ENCODE results near the gene TMEM219. TPM values are rescaled to one million over a fixed set of nuclear protein-coding genes. Genes with fewer than 3 reads are reported as not detected.
A peak's percentile ranks its signal among the peaks of the same experiment; 100 is the strongest.

The TMEM219 gene
- polyA plus RNA-seq, 1 of the 3 experiments (the other 2 are of a cell fraction), result 101 TPM

DNA sequence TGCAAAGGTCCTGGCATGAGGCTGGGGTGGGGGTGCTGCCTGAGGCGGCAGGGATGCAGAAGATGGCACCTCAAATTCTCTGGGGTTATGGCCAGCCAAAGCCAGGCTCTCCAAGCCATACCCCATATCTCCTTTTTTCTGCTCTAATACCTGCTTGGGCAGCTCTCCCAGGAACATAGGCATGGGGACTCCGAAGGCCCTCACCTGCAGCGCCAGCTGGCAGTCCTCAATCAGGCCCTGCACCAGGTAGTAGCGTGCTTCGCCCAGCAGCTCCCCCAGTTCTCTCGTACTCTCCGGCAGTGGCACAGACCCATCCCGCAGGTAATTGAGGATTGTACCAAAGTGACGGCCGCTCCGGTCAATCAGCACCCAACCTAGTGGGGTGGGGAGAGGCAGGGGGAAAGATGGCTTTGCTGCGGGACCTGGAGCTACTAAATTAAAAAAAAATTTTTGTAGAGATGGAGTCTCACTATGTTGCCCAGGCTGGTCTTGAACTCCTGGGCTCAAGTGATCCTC, 38.8 kb upstream of the TMEM219 start:
- CTCF ChIA-PET, result interaction anchor here (0.6 to 1.6 kb wide), 5 partner anchors 9 to 109 kb away, joined by 3 to 5 read pairs (median 4); no protein-coding TSS in a partner anchor
- peaks cover 8% of the 10 kb centered on the region for H3F3A ChIP-seq (replicated peaks; ENCODE audit: insufficient read depth)
- WGBS (ENCODE audit: low lambda C conversion rate), result 94% methylated on average over 9 of the region's 12 CpGs
- no peak for DNase-seq
- no peak overlapping the region for H2AFZ ChIP-seq (ENCODE audit: low read depth)
- peaks cover 28 to 30% of the 10 kb centered on the region in 2 experiments for H3K36me3 ChIP-seq (replicated peaks in 1 of 2; ENCODE audit: control insufficient read depth in 1 of 2, insufficient read depth in 2 of 2, low read length in 1 of 2)
- H3K79me2 ChIP-seq (ENCODE audit: insufficient read depth), result peaks cover 76% of the 10 kb centered on the region
- TF ChIP-seq RAD21 (IDR thresholded peaks at IDR 0.05; ENCODE audit: low read length) (no peak), SIN3A (IDR thresholded peaks at IDR 0.05; ENCODE audit: borderline replicate concordance, low read depth, low read length) (no peak), GATA2 (CRISPR knock-in tag; IDR thresholded peaks at IDR 0.05) (no peak), FOSL2 (IDR thresholded peaks at IDR 0.05; ENCODE audit: borderline replicate concordance, low read depth) (no peak), FOXJ3 (CRISPR knock-in tag; IDR thresholded peaks at IDR 0.05) (no peak), POLR2AphosphoS5 (IDR thresholded peaks at IDR 0.05; ENCODE audit: low read depth, low read length) (no peak)
- TF ChIP-seq, protein P1, sequence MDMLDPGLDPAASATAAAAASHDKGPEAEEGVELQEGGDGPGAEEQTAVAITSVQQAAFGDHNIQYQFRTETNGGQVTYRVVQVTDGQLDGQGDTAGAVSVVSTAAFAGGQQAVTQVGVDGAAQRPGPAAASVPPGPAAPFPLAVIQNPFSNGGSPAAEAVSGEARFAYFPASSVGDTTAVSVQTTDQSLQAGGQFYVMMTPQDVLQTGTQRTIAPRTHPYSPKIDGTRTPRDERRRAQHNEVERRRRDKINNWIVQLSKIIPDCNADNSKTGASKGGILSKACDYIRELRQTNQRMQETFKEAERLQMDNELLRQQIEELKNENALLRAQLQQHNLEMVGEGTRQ (IDR thresholded peaks at IDR 0.05; ENCODE audit: borderline replicate concordance, low read depth, low read length), result no peak
- no peak overlapping the region for H3K4me3 ChIP-seq (ENCODE audit: low read depth in 2 of 2, low read length in 1 of 2)
- H3K9ac ChIP-seq, result no peak overlapping the region
- H3K4me1 ChIP-seq (ENCODE audit: control insufficient read depth in 1 of 2, insufficient read depth in 2 of 2, low read depth in 1 of 2, low read length in 1 of 2), result peaks cover 15% of the 10 kb centered on the region in 2 experiments; a peak in 3 of 4 replicates
- H3K9me2 ChIP-seq, result no peaks in the 10 kb centered on the region
- H4K20me1 ChIP-seq (ENCODE audit: insufficient read depth), result no peaks in the 10 kb centered on the region; the same call in 1 of the 2 replicates
- no peak overlapping the region for H3K27ac ChIP-seq (ENCODE audit: low read depth in 2 of 2, low read length in 1 of 2)
- POLR2A ChIA-PET, result interaction anchor here (0.9 kb wide), 1 partner anchor 38 kb away, joined by 3 read pairs; no protein-coding TSS in a partner anchor
- no peak overlapping the region for H3K4me2 ChIP-seq
- H3K27me3 ChIP-seq (ENCODE audit: insufficient read depth), result no peaks in the 10 kb centered on the region
- H3K9me3 ChIP-seq, result no peaks in the 10 kb centered on the region

GRCh38 chr16:29925105-29925756, 36.6 kb upstream of the TMEM219 start:
- H3K9me2 ChIP-seq, result no peaks in the 10 kb centered on the region
- peaks cover 15% of the 10 kb centered on the region in 2 experiments; a peak in 3 of 4 replicates for H3K4me1 ChIP-seq (ENCODE audit: control insufficient read depth in 1 of 2, insufficient read depth in 2 of 2, low read depth in 1 of 2, low read length in 1 of 2)
- H2AFZ ChIP-seq (ENCODE audit: low read depth), result 0 out of 2 replicates have a peak overlapping the region, but pooled peaks have one; percentile 51
- POLR2A ChIA-PET, result interaction anchor here (1.4 to 2.4 kb wide), 8 partner anchors 12 to 140 kb away, joined by 3 to 12 read pairs (median 6); partner anchors contain the start of genes ALDOA, KIF22, TAOK2 and TMEM219
- DNase-seq, result no peak
- H3K9ac ChIP-seq, result peak overlapping the region; percentile 88
- H3K27ac ChIP-seq (ENCODE audit: low read depth in 2 of 2, low read length in 1 of 2), result peak overlapping the region in 1 of 2 experiments; percentile 81; a peak in 1 of 4 replicates
- peak overlapping the region; percentile 91 for H3K4me2 ChIP-seq
- CTCF ChIA-PET, result interaction anchor here (0.7 to 2.3 kb wide), 7 partner anchors 10 to 109 kb away, joined by 3 to 7 read pairs (median 4); partner anchors contain the start of genes ASPHD1 and PAGR1
- peaks cover 12 to 23% of the 10 kb centered on the region in 2 experiments for H3K36me3 ChIP-seq (replicated peaks in 1 of 2; ENCODE audit: control insufficient read depth in 1 of 2, insufficient read depth in 2 of 2, low read length in 1 of 2)
- no peaks in the 10 kb centered on the region for H3K9me3 ChIP-seq
- H3K4me3 ChIP-seq (ENCODE audit: low read depth in 2 of 2, low read length in 1 of 2), result peak overlapping the region; percentile 73 to 76
- peaks cover 8% of the 10 kb centered on the region for H3F3A ChIP-seq (replicated peaks; ENCODE audit: insufficient read depth)
- H3K79me2 ChIP-seq (ENCODE audit: insufficient read depth), result peaks cover 62% of the 10 kb centered on the region
- H3K27me3 ChIP-seq (ENCODE audit: insufficient read depth), result no peaks in the 10 kb centered on the region
- WGBS (ENCODE audit: low lambda C conversion rate), result 7% methylated on average over 9 of the region's 9 CpGs
- H4K20me1 ChIP-seq (ENCODE audit: insufficient read depth), result no peaks in the 10 kb centered on the region; the same call in 1 of the 2 replicates
- TF ChIP-seq FOSL2 (IDR thresholded peaks at IDR 0.05; ENCODE audit: borderline replicate concordance, low read depth), result no peak
- TF ChIP-seq, protein P2, sequence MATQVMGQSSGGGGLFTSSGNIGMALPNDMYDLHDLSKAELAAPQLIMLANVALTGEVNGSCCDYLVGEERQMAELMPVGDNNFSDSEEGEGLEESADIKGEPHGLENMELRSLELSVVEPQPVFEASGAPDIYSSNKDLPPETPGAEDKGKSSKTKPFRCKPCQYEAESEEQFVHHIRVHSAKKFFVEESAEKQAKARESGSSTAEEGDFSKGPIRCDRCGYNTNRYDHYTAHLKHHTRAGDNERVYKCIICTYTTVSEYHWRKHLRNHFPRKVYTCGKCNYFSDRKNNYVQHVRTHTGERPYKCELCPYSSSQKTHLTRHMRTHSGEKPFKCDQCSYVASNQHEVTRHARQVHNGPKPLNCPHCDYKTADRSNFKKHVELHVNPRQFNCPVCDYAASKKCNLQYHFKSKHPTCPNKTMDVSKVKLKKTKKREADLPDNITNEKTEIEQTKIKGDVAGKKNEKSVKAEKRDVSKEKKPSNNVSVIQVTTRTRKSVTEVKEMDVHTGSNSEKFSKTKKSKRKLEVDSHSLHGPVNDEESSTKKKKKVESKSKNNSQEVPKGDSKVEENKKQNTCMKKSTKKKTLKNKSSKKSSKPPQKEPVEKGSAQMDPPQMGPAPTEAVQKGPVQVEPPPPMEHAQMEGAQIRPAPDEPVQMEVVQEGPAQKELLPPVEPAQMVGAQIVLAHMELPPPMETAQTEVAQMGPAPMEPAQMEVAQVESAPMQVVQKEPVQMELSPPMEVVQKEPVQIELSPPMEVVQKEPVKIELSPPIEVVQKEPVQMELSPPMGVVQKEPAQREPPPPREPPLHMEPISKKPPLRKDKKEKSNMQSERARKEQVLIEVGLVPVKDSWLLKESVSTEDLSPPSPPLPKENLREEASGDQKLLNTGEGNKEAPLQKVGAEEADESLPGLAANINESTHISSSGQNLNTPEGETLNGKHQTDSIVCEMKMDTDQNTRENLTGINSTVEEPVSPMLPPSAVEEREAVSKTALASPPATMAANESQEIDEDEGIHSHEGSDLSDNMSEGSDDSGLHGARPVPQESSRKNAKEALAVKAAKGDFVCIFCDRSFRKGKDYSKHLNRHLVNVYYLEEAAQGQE (IDR thresholded peaks at IDR 0.05; ENCODE audit: low read depth, low read length), result no peak
- no peak for TF ChIP-seq EP300 (IDR thresholded peaks at IDR 0.05; ENCODE audit: borderline replicate concordance in 1 of 2, low read depth in 1 of 2, low read length in 1 of 2)
- TF ChIP-seq, protein P3, sequence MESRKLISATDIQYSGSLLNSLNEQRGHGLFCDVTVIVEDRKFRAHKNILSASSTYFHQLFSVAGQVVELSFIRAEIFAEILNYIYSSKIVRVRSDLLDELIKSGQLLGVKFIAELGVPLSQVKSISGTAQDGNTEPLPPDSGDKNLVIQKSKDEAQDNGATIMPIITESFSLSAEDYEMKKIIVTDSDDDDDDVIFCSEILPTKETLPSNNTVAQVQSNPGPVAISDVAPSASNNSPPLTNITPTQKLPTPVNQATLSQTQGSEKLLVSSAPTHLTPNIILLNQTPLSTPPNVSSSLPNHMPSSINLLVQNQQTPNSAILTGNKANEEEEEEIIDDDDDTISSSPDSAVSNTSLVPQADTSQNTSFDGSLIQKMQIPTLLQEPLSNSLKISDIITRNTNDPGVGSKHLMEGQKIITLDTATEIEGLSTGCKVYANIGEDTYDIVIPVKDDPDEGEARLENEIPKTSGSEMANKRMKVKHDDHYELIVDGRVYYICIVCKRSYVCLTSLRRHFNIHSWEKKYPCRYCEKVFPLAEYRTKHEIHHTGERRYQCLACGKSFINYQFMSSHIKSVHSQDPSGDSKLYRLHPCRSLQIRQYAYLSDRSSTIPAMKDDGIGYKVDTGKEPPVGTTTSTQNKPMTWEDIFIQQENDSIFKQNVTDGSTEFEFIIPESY (IDR thresholded peaks at IDR 0.05; ENCODE audit: borderline replicate concordance, low read depth), result no peak
- TF ChIP-seq POLR2AphosphoS5 (IDR thresholded peaks at IDR 0.05; ENCODE audit: low read depth, low read length), result no peak
- no peak for TF ChIP-seq MEF2A (IDR thresholded peaks at IDR 0.05; ENCODE audit: borderline replicate concordance, low read depth)
- no peak for TF ChIP-seq YY1 (IDR thresholded peaks at IDR 0.05; ENCODE audit: low read depth)
- no peak for TF ChIP-seq RAD21 (IDR thresholded peaks at IDR 0.05; ENCODE audit: low read length)
- TF ChIP-seq, protein P1 (IDR thresholded peaks at IDR 0.05; ENCODE audit: borderline replicate concordance, low read depth, low read length), result no peak
- no peak for TF ChIP-seq ELF1 (IDR thresholded peaks at IDR 0.05)
- no peak for TF ChIP-seq TCF12 (IDR thresholded peaks at IDR 0.05)
- TF ChIP-seq SIN3A (IDR thresholded peaks at IDR 0.05; ENCODE audit: borderline replicate concordance, low read depth, low read length), result no peak
- no peak for TF ChIP-seq NFIC (IDR thresholded peaks at IDR 0.05; ENCODE audit: borderline replicate concordance)

All from SK-N-SH (cell line).